Adipocyte (in vitro differentiated cells): ENCODE results near the gene IVD.
A peak's percentile ranks its signal among the peaks of the same experiment; 100 is the strongest.
"Not testable (repeated sequence)": the region's sequence is repeated elsewhere in the genome, so short reads cannot be mapped to it uniquely, and the experiment has no call there.

Experiments
- DNase-seq: peaks from one replicate; pipeline ENCODE4 v3.0.0-alpha.2; 2015; ENCODE audit warnings: low read depth
- H3K27me3 ChIP-seq: replicated peaks from 2 replicates; pipeline ENCODE4 v1.7.0; 2013; ENCODE audit warnings: mild to moderate bottlenecking, low read length, moderate library complexity; ENCODE audit not compliant: control insufficient read depth, insufficient read depth
- H3K36me3 ChIP-seq: 2 replicates; pipeline ENCODE4 v1.7.0; 2013; ENCODE audit warnings: low read length, mild to moderate bottlenecking, moderate library complexity; ENCODE audit not compliant: control insufficient read depth, insufficient read depth, severe bottlenecking
- H3K4me1 ChIP-seq: 2 replicates; pipeline ENCODE4 v1.7.0; 2013; ENCODE audit warnings: mild to moderate bottlenecking, low read length, moderate library complexity; ENCODE audit not compliant: control insufficient read depth, insufficient read depth
- H3K4me3 ChIP-seq: 2 replicates; pipeline ENCODE4 v1.7.0; 2013; ENCODE audit warnings: mild to moderate bottlenecking, low read length, moderate library complexity
- H3K9ac ChIP-seq: 2 replicates; pipeline ENCODE4 v1.7.0; 2013; ENCODE audit warnings: mild to moderate bottlenecking, low read length, moderate library complexity
- H3K9me3 ChIP-seq: 2 replicates; pipeline ENCODE4 v1.7.0; 2013; ENCODE audit warnings: mild to moderate bottlenecking, low read length, moderate library complexity; ENCODE audit not compliant: control insufficient read depth

IVD gene

DNA sequence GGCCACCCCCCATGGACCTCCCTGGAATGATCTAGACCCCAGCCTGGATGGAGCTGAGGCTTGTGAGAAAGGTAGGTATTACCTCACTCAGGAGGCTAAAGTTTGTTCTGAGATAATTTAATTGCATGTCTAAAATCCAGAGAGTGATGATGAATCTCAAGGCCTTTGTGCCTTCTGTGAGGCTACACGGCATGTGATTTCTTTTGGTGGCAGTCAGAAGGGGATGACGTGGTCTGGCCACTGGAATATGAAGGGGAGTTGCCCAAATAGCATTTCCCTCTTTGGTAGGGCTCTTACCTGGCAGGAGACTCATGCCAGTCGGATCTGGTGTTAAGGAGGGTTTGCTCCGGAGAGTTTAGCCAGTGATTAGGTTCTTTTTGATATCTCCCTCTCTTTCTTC is 37.7 kb downstream of the IVD start:
- H3K9me3 ChIP-seq, result no peaks in the 10 kb centered on the region
- H3K9ac ChIP-seq, result no peak overlapping the region
- peaks cover 9% of the 10 kb centered on the region for H3K27me3 ChIP-seq
- no peaks in the 10 kb centered on the region for H3K36me3 ChIP-seq
- peaks cover 29% of the 10 kb centered on the region for H3K4me1 ChIP-seq
- no peak overlapping the region for H3K4me3 ChIP-seq
- DNase-seq, result no peak

- Histone ChIP-seq H3K9ac (no peak overlapping the region), H3K4me1 (peaks cover 29% of the 10 kb centered on the region), H3K9me3 (no peaks in the 10 kb centered on the region), H3K36me3 (no peaks in the 10 kb centered on the region), H3K4me3 (no peak overlapping the region), H3K27me3 (peaks cover 6% of the 10 kb centered on the region)
- DNase-seq, result no peak
Measured at GRCh38 chr15:40443846-40444245, 38.3 kb downstream of the IVD start.

DNA sequence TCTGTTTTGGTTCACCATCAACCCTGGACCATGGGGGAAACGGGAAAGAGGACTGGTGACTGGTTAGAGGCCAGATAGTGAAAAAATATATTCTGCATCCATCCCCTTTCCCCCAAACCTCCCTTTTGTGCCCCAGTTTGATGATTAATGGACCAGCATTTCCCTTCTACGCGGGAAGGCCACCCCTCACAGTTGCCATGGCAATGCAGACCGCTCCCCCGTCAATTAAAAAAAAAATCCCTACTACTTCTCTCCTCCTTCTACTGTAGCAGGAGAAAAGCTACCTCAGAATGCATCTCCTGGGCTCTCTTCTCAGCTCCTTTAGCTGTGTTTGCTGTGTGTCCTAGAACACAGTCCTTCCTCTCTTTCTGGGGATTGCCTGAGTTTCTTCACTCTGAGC is 39.1 kb downstream of the IVD start:
- no peak for DNase-seq
- Histone ChIP-seq H3K9me3 (no peaks in the 10 kb centered on the region), H3K9ac (no peak overlapping the region), H3K36me3 (no peaks in the 10 kb centered on the region), H3K4me3 (no peak overlapping the region), H3K27me3 (no peaks in the 10 kb centered on the region), H3K4me1 (peaks cover 25% of the 10 kb centered on the region)

GRCh38 chr15:40445421-40445922 is 39.9 kb downstream of the IVD start:
- H3K27me3 ChIP-seq, result no peaks in the 10 kb centered on the region
- H3K4me1 ChIP-seq, result peaks cover 23% of the 10 kb centered on the region
- DNase-seq, result peak; percentile 21
- no peak overlapping the region for H3K9ac ChIP-seq
- no peak overlapping the region for H3K4me3 ChIP-seq
- H3K36me3 ChIP-seq, result no peaks in the 10 kb centered on the region
- H3K9me3 ChIP-seq, result no peaks in the 10 kb centered on the region

DNA sequence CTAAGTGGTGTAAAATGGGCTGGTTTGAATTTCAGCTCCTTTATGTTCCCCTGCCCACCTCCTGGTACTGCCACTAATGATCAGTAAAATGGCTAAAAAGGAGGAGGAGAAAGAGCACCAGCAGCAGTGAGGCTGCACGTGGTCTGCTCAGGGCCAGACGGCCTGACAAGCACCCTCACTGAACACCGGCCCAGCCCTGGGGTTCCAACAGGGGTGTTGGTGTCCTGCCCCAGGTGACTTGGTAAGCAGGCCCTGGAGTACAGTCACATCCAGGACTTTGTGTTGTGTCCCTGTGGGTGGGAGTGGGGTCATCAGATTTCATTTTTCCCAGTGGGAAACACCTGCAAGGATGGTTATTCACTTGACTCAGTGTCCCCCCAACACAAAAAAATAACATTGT is 40.5 kb downstream of the IVD start:
- no peaks in the 10 kb centered on the region for H3K9me3 ChIP-seq
- peaks cover 23% of the 10 kb centered on the region for H3K4me1 ChIP-seq
- no peaks in the 10 kb centered on the region for H3K36me3 ChIP-seq
- H3K9ac ChIP-seq, result no peak overlapping the region
- no peaks in the 10 kb centered on the region for H3K27me3 ChIP-seq
- DNase-seq, result no peak
- no peak overlapping the region for H3K4me3 ChIP-seq

DNA sequence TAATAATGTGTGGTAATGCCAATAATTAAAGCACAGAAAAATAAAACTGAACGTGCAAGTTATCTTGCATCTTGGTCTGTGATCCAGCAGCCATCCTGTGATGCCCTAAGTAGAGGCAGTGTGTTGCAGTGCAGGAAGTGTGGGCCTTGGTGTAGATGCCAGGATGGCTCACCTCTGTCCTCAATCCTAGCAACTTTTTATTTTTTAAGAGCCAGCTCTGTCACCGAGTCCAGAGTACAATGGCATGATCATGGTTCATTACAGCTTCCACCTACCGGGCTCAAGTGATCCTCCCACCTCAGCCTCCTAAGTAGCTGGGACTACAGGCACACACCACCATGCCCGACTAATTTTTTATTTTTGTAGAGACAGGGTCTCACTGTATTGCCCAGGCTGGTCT is 42.8 kb downstream of the IVD start:
- H3K4me1 ChIP-seq, result peaks cover 18% of the 10 kb centered on the region
- H3K27me3 ChIP-seq, result no peaks in the 10 kb centered on the region
- no peak overlapping the region for H3K4me3 ChIP-seq
- DNase-seq, result no peak
- no peak overlapping the region for H3K9ac ChIP-seq
- H3K9me3 ChIP-seq, result no peaks in the 10 kb centered on the region
- no peaks in the 10 kb centered on the region for H3K36me3 ChIP-seq

GRCh38 chr15:40449275-40449674 is 43.7 kb downstream of the IVD start:
- H3K9ac ChIP-seq, result no peak overlapping the region
- H3K4me1 ChIP-seq, result peaks cover 13% of the 10 kb centered on the region
- no peaks in the 10 kb centered on the region for H3K9me3 ChIP-seq
- H3K4me3 ChIP-seq, result no peak overlapping the region
- no peaks in the 10 kb centered on the region for H3K36me3 ChIP-seq
- no peak for DNase-seq
- no peaks in the 10 kb centered on the region for H3K27me3 ChIP-seq

- Histone ChIP-seq H3K36me3 (no peaks in the 10 kb centered on the region), H3K9me3 (no peaks in the 10 kb centered on the region), H3K4me3 (no peak overlapping the region), H3K27me3 (no peaks in the 10 kb centered on the region), H3K9ac (no peak overlapping the region), H3K4me1 (peaks cover 18% of the 10 kb centered on the region)
- DNase-seq, result no peak
Measured at GRCh38 chr15:40450047-40450446, 44.5 kb downstream of the IVD start.

DNA sequence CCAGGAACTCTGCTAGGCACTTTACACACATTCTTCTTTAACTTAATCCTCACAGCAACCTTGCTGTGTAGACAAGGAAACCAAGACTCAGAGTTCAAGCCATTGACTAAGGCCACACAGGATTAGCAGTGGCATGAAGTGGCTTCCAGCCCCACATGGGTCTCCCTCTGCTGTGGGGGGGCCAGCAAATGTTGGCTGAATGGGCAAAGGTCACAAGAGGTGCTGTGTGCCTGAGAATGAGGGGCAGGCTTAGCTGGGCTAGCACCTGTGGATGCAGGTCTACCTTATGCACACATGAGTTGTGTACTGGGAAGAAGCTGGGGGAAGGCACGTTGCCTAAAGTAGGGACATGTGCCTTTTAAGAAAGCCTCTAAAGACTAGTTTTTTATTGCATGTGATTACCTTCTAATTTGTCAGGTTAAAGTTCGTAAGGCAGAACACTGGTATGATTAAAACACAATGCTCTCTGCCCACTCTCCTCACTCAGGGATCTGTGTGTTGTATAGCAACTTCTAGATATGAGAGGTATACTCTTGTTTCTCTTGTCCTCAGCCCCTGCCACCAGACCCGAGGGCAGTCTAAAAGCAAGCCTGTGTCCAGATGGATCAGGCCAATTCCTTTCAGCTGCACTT is 46.0 kb downstream of the IVD start:
- H3K4me1 ChIP-seq, result peaks cover 21% of the 10 kb centered on the region
- no peak for DNase-seq
- H3K27me3 ChIP-seq, result no peaks in the 10 kb centered on the region
- no peaks in the 10 kb centered on the region for H3K36me3 ChIP-seq
- H3K9me3 ChIP-seq, result no peaks in the 10 kb centered on the region
- H3K4me3 ChIP-seq, result no peak overlapping the region
- H3K9ac ChIP-seq, result no peak overlapping the region

DNA sequence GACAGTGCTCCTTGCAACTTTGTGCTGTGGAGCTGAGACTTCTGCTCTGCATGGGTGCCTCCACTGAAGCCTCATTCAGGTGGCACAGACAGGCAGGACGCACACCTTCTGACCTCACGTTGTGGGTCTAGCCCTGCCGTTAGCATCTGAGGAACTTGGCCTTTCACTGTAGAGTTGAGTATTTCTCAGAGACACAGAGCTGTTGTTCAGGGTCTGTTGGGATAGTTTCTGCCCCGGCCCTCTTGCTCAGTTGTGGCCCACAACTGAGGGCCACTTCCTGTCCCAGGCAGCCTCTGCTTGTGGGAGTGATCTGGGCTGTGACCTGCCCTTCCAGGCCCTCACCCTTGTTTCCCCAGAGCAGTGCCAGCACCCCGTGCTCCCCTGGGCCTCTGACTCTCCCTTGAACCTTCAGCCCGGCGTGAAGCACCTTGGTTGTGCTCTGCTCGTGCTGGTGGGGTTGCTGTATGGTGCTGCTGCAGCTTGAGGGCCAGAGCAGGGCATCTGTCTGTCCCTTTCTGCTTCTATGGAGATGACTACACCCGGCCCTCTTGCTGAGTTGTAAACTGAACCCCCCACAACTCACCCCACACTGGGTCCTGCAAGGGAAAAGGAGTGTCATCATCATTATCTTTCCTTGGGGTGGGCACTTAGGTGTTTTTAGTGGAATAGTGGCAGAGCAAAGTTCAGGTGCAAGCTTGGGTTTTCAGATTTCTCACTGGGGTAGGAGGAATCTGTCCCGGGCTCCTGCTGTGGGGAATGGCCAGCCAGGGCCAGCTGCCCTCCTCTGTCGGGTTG is 46.9 kb downstream of the IVD start:
- no peaks in the 10 kb centered on the region for H3K36me3 ChIP-seq
- no peak overlapping the region for H3K9ac ChIP-seq
- H3K9me3 ChIP-seq, result no peaks in the 10 kb centered on the region
- peaks cover 29% of the 10 kb centered on the region for H3K4me1 ChIP-seq
- H3K4me3 ChIP-seq, result no peak overlapping the region
- no peaks in the 10 kb centered on the region for H3K27me3 ChIP-seq
- DNase-seq, result no peak

DNA sequence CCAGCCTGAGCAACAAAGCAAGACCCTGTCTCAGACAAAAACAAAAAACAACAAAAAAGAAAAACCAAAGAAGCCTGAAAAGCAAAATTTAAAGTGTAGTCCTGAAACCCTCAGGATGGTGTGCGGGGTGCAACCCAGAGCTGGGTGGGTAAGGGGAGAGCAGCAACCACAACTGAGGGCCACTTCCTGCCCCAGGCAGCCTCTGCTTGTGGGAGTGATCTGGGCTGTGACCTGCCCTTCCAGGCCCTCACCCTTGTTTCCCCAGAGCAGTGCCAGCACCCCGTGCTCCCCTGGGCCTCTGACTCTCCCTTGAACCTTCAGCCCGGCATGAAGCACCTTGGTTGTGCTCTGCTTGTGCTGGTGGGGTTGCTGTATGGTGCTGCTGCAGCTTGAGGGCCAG is 48.3 kb downstream of the IVD start:
- H3K4me3 ChIP-seq, DNase-seq, H3K36me3 ChIP-seq, H3K9me3 ChIP-seq, H3K9ac ChIP-seq, H3K27me3 ChIP-seq: not testable (repeated sequence)
- peaks cover 30% of the 10 kb centered on the region for H3K4me1 ChIP-seq
